Adipocyte (in vitro differentiated cells): Measurements from ENCODE around the gene RPN2.
A peak's percentile ranks its signal among the peaks of the same experiment; 100 is the strongest.

ENCODE experiments used
- DNase-seq: peaks from one replicate; pipeline ENCODE4 v3.0.0-alpha.2; 2015; ENCODE audit warnings: low read depth
- H3K27me3 ChIP-seq: replicated peaks from 2 replicates; pipeline ENCODE4 v1.7.0; 2013; ENCODE audit warnings: mild to moderate bottlenecking, low read length, moderate library complexity; ENCODE audit not compliant: control insufficient read depth, insufficient read depth
- H3K36me3 ChIP-seq: 2 replicates; pipeline ENCODE4 v1.7.0; 2013; ENCODE audit warnings: low read length, mild to moderate bottlenecking, moderate library complexity; ENCODE audit not compliant: control insufficient read depth, insufficient read depth, severe bottlenecking
- H3K4me1 ChIP-seq: 2 replicates; pipeline ENCODE4 v1.7.0; 2013; ENCODE audit warnings: mild to moderate bottlenecking, low read length, moderate library complexity; ENCODE audit not compliant: control insufficient read depth, insufficient read depth
- H3K4me3 ChIP-seq: 2 replicates; pipeline ENCODE4 v1.7.0; 2013; ENCODE audit warnings: mild to moderate bottlenecking, low read length, moderate library complexity
- H3K9ac ChIP-seq: 2 replicates; pipeline ENCODE4 v1.7.0; 2013; ENCODE audit warnings: mild to moderate bottlenecking, low read length, moderate library complexity
- H3K9me3 ChIP-seq: 2 replicates; pipeline ENCODE4 v1.7.0; 2013; ENCODE audit warnings: mild to moderate bottlenecking, low read length, moderate library complexity; ENCODE audit not compliant: control insufficient read depth

The RPN2 gene

GRCh38 chr20:37220731-37221130 is 41.6 kb downstream of the RPN2 start:
- DNase-seq: peak; percentile 68
- H3K9me3 ChIP-seq: no peaks in the 10 kb centered on the region
- peak overlapping the region; percentile 52 for H3K9ac ChIP-seq
- no peaks in the 10 kb centered on the region for H3K27me3 ChIP-seq
- H3K36me3 ChIP-seq: peaks cover 31% of the 10 kb centered on the region
- peak overlapping the region; percentile 36 for H3K4me3 ChIP-seq
- peaks cover 52% of the 10 kb centered on the region for H3K4me1 ChIP-seq

GRCh38 chr20:37222086-37222485 is 43.0 kb downstream of the RPN2 start:
- Histone ChIP-seq H3K9me3 (no peaks in the 10 kb centered on the region), H3K9ac (no peak overlapping the region), H3K36me3 (peaks cover 38% of the 10 kb centered on the region), H3K4me3 (no peak overlapping the region), H3K27me3 (no peaks in the 10 kb centered on the region), H3K4me1 (peaks cover 59% of the 10 kb centered on the region)
- no peak for DNase-seq

GRCh38 chr20:37223053-37223452 is 43.9 kb downstream of the RPN2 start:
- Histone ChIP-seq H3K27me3 (no peaks in the 10 kb centered on the region), H3K9ac (no peak overlapping the region), H3K4me3 (no peak overlapping the region), H3K4me1 (peaks cover 68% of the 10 kb centered on the region), H3K36me3 (peaks cover 47% of the 10 kb centered on the region), H3K9me3 (no peaks in the 10 kb centered on the region)
- peak; percentile 78 for DNase-seq

- Histone ChIP-seq H3K36me3 (peaks cover 61% of the 10 kb centered on the region), H3K4me1 (peaks cover 59% of the 10 kb centered on the region), H3K9ac (no peak overlapping the region), H3K27me3 (no peaks in the 10 kb centered on the region), H3K4me3 (no peak overlapping the region), H3K9me3 (no peaks in the 10 kb centered on the region)
- no peak for DNase-seq
Measured at GRCh38 chr20:37225146-37225545, 46.0 kb downstream of the RPN2 start.

GRCh38 chr20:37226889-37227288 is 47.8 kb downstream of the RPN2 start:
- H3K9ac ChIP-seq: peak overlapping the region; percentile 9
- DNase-seq: no peak
- H3K36me3 ChIP-seq: peaks cover 78% of the 10 kb centered on the region
- no peaks in the 10 kb centered on the region for H3K9me3 ChIP-seq
- no peaks in the 10 kb centered on the region for H3K27me3 ChIP-seq
- H3K4me3 ChIP-seq: peak overlapping the region; percentile 11
- peaks cover 44% of the 10 kb centered on the region for H3K4me1 ChIP-seq

- Histone ChIP-seq H3K4me3 (no peak overlapping the region), H3K9me3 (no peaks in the 10 kb centered on the region), H3K27me3 (no peaks in the 10 kb centered on the region), H3K9ac (no peak overlapping the region), H3K36me3 (peaks cover 90% of the 10 kb centered on the region), H3K4me1 (peaks cover 33% of the 10 kb centered on the region)
- no peak for DNase-seq
Measured at GRCh38 chr20:37228082-37228481, 49.0 kb downstream of the RPN2 start.

GRCh38 chr20:37228656-37229055 is 49.5 kb downstream of the RPN2 start:
- no peak for DNase-seq
- Histone ChIP-seq H3K4me1 (peaks cover 27% of the 10 kb centered on the region), H3K4me3 (no peak overlapping the region), H3K9me3 (no peaks in the 10 kb centered on the region), H3K36me3 (peaks cover 95% of the 10 kb centered on the region), H3K27me3 (no peaks in the 10 kb centered on the region), H3K9ac (no peak overlapping the region)

- no peaks in the 10 kb centered on the region for H3K9me3 ChIP-seq
- no peak overlapping the region for H3K9ac ChIP-seq
- H3K27me3 ChIP-seq: no peaks in the 10 kb centered on the region
- peaks cover 23% of the 10 kb centered on the region for H3K4me1 ChIP-seq
- H3K36me3 ChIP-seq: peaks cover 95% of the 10 kb centered on the region
- DNase-seq: no peak
- H3K4me3 ChIP-seq: no peak overlapping the region
Measured at GRCh38 chr20:37229357-37229756, 50.2 kb downstream of the RPN2 start.

GRCh38 chr20:37230200-37230599 is 51.1 kb downstream of the RPN2 start:
- H3K36me3 ChIP-seq: peaks cover 95% of the 10 kb centered on the region

GRCh38 chr20:37231947-37232630 is 53.0 kb downstream of the RPN2 start:
- Histone ChIP-seq H3K4me1 (peaks cover 16% of the 10 kb centered on the region), H3K9ac (no peak overlapping the region), H3K27me3 (no peaks in the 10 kb centered on the region), H3K4me3 (no peak overlapping the region), H3K9me3 (no peaks in the 10 kb centered on the region), H3K36me3 (peaks cover 96% of the 10 kb centered on the region)
- DNase-seq: no peak

More at GRCh38 chr20:37230200-37230599, 51.1 kb downstream of the RPN2 start:
- Histone ChIP-seq H3K4me1 (peaks cover 23% of the 10 kb centered on the region), H3K9ac (no peak overlapping the region), H3K9me3 (no peaks in the 10 kb centered on the region), H3K27me3 (no peaks in the 10 kb centered on the region), H3K4me3 (no peak overlapping the region)
- no peak for DNase-seq

- Histone ChIP-seq H3K4me1 (no peaks in the 10 kb centered on the region), H3K9ac (no peak overlapping the region), H3K27me3 (no peaks in the 10 kb centered on the region), H3K4me3 (no peak overlapping the region), H3K9me3 (no peaks in the 10 kb centered on the region), H3K36me3 (peaks cover 98% of the 10 kb centered on the region)
- DNase-seq: no peak
Measured at GRCh38 chr20:37233548-37234253, 54.6 kb downstream of the RPN2 start.
